Trophoblast cell (in vitro differentiated cells and primary cell): Measurements from ENCODE around the gene TOR1AIP1.

Experiments used
- DNase-seq, 2 donors: peaks; one replicate each; pipeline ENCODE4 v3.0.0-alpha.2; 2016
- H2AFZ ChIP-seq: 2 replicates; pipeline ENCODE4 v1.6.1; 2013; ENCODE audit warnings: low read length, moderate library complexity, mild to moderate bottlenecking; ENCODE audit not compliant: insufficient read depth, poor library complexity
- H2AK5ac ChIP-seq: 2 replicates; pipeline ENCODE4 v1.6.1; 2013; ENCODE audit warnings: mild to moderate bottlenecking, low read length
- H2BK120ac ChIP-seq: 2 replicates; pipeline ENCODE4 v1.6.1; 2013; ENCODE audit warnings: low read length, mild to moderate bottlenecking, moderate library complexity; ENCODE audit not compliant: insufficient read depth, poor library complexity
- H2BK12ac ChIP-seq: 2 replicates; pipeline ENCODE4 v1.6.1; 2013; ENCODE audit warnings: mild to moderate bottlenecking, low read length, moderate library complexity
- H2BK5ac ChIP-seq: 2 replicates; pipeline ENCODE4 v1.6.1; 2013; ENCODE audit warnings: low read length, low read depth, moderate library complexity, mild to moderate bottlenecking; ENCODE audit not compliant: poor library complexity
- H3K14ac ChIP-seq: 2 replicates; pipeline ENCODE4 v1.6.1; 2013; ENCODE audit warnings: mild to moderate bottlenecking, low read length
- H3K18ac ChIP-seq: 2 replicates; pipeline ENCODE4 v1.6.1; 2013; ENCODE audit warnings: mild to moderate bottlenecking, low read length
- H3K23ac ChIP-seq: 2 replicates; pipeline ENCODE4 v1.6.1; 2013; ENCODE audit warnings: low read length
- H3K27ac ChIP-seq: 2 replicates; pipeline ENCODE4 v1.5.1; 2013; ENCODE audit warnings: low read depth, mild to moderate bottlenecking, inconsistent platforms, low read length, moderate library complexity
- H3K27me3 ChIP-seq: 2 replicates; pipeline ENCODE4 v1.6.1; 2013; ENCODE audit warnings: inconsistent platforms, mild to moderate bottlenecking, low read length, moderate library complexity; ENCODE audit not compliant: insufficient read depth
- H3K36me3 ChIP-seq, 2 experiments: 1 replicate in 1 of 2; 2 replicates in 1 of 2; pipeline ENCODE4 v1.6.1; 2013; ENCODE audit warnings: low read length in 2 of 2, mild to moderate bottlenecking in 2 of 2, moderate library complexity in 1 of 2; ENCODE audit not compliant: insufficient read depth in 2 of 2, control insufficient read depth in 1 of 2
- H3K4ac ChIP-seq: 2 replicates; pipeline ENCODE4 v1.6.1; 2013; ENCODE audit warnings: low read depth, mild to moderate bottlenecking, low read length, moderate library complexity
- H3K4me1 ChIP-seq, 2 experiments: 1 replicate in 1 of 2; 2 replicates in 1 of 2; pipeline ENCODE4 v1.6.1; 2013; ENCODE audit warnings: low read length in 2 of 2, mild to moderate bottlenecking in 2 of 2, moderate library complexity in 1 of 2; ENCODE audit not compliant: insufficient read depth in 2 of 2, control insufficient read depth in 1 of 2
- H3K4me2 ChIP-seq: 2 replicates; pipeline ENCODE4 v1.6.1; 2013; ENCODE audit warnings: inconsistent platforms, mild to moderate bottlenecking, low read length, moderate library complexity
- H3K4me3 ChIP-seq: 2 replicates; pipeline ENCODE4 v1.5.1; 2013; ENCODE audit warnings: mild to moderate bottlenecking, low read depth, low read length, inconsistent platforms
- H3K79me1 ChIP-seq: one replicate; pipeline ENCODE4 v1.6.1; 2013; ENCODE audit warnings: low read length
- H3K79me2 ChIP-seq: 2 replicates; pipeline ENCODE4 v1.6.1; 2013; ENCODE audit warnings: low read length, mild to moderate bottlenecking; ENCODE audit not compliant: control insufficient read depth, insufficient read depth, poor library complexity
- H3K9ac ChIP-seq: 2 replicates; pipeline ENCODE4 v1.6.1; 2013; ENCODE audit warnings: mild to moderate bottlenecking, low read length
- H3K9me3 ChIP-seq: 2 replicates; pipeline ENCODE4 v1.6.1; 2013; ENCODE audit warnings: low read depth, mild to moderate bottlenecking, control low read depth, inconsistent platforms, low read length; ENCODE audit not compliant: insufficient read depth
- H4K12ac ChIP-seq: 2 replicates; pipeline ENCODE4 v1.6.1; 2013; ENCODE audit warnings: low read depth, mild to moderate bottlenecking, low read length, moderate library complexity
- H4K8ac ChIP-seq: 2 replicates; pipeline ENCODE4 v1.6.1; 2013; ENCODE audit warnings: low read depth, mild to moderate bottlenecking, low read length, moderate library complexity
- H4K91ac ChIP-seq: one replicate; pipeline ENCODE4 v1.6.1; 2013; ENCODE audit warnings: low read depth, mild to moderate bottlenecking, low read length, moderate library complexity
- WGBS: extraction: QIAGEN DNeasy Blood & Tissue Kit; methylation state at CpG from one replicate; pipeline ENCODE4 v1.1.7; 2013; ENCODE audit warnings: missing lambda C conversion rate; ENCODE audit not compliant: insufficient read length, insufficient coverage; ENCODE audit errors: extremely low coverage; 5-methylcytosine and 5-hydroxymethylcytosine counted together

Gene TOR1AIP1

DNA sequence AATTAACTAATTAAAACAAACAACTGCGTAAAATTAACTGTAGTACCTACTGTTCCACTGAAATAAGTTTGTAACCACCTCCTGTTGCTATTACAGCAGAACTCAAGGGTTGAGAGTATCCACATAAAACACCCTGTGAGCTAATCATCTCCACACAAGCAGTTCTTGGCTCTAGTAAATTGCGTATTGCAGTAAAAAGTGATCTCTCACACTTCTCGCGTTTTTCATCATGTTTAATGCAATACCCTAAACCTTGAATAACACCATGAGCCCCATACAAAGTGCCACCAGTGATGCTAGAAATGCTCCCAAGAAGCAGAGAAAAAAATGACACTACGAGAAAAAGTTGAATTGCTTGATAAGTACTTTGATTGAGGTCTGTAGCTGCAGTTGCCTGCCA, 43.2 kb downstream of the TOR1AIP1 start:
- Histone ChIP-seq H4K8ac (no peak overlapping the region), H3K9me3 (no peaks in the 10 kb centered on the region), H3K14ac (no peak overlapping the region), H3K4me1 (peaks cover 2% of the 10 kb centered on the region in 2 experiments), H3K23ac (no peak overlapping the region), H2BK120ac (no peak overlapping the region), H3K18ac (no peak overlapping the region), H3K4me2 (no peak overlapping the region), H2BK12ac (no peak overlapping the region), H2AK5ac (no peak overlapping the region), H3K27me3 (no peaks in the 10 kb centered on the region), H3K9ac (no peak overlapping the region), H3K79me1 (peaks cover 2% of the 10 kb centered on the region), H4K12ac (no peak overlapping the region), H3K79me2 (no peaks in the 10 kb centered on the region), H2BK5ac (no peak overlapping the region), H3K36me3 (no peaks in the 10 kb centered on the region), H2AFZ (no peak overlapping the region), H4K91ac (no peak overlapping the region), H3K4ac (no peak overlapping the region), H3K27ac (no peak overlapping the region), H3K4me3 (no peak overlapping the region)
- no CpG with 5 or more reads among the region's 5 CpGs for WGBS
- DNase-seq = no peak

DNA sequence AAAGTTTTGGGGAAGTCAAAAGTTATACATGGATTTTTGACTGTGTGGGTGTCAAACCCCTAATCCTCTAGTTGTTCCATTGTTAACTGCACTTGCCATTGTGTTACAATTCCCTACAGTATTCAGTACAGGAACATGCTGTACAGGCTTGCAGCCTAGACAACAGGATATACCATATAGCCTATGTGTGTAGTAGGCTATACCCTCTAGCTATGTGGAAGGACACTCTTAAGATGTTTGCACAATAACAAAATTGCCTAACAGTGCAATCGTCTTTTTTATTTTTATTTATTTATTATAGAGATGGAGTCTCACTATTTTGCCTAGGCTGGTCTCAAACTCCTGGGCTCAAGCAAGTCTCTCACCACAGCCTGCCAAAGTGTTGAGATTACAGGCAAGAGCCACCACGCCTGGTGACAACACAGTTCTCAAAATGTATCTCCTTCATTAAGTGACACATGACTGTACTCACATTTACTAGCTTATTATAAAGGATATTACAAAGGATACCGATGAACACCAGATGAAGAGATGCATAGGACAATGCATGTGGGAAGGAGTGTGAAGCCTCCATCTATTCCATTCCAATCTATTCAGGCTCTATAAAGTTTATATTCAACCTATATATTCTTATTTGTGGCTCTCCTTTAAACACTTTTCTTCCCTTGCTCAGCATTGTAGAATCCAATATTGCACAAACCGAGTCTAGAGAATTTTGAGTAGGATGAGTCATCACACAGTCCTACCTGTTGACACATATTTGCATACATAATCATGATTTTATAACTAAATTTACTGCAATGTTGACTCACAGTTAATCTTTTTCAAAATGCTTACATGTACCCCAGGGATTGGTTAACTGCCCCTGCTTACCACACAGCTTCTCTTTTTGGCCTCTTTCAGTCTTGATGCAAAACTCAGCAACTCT, 44.1 kb downstream of the TOR1AIP1 start:
- Histone ChIP-seq H2AK5ac (no peak overlapping the region), H3K18ac (no peak overlapping the region), H3K36me3 (no peaks in the 10 kb centered on the region), H2BK120ac (no peak overlapping the region), H2BK12ac (no peak overlapping the region), H4K12ac (no peak overlapping the region), H2AFZ (no peak overlapping the region), H3K4me2 (no peak overlapping the region), H3K23ac (no peak overlapping the region), H3K79me2 (no peaks in the 10 kb centered on the region), H3K9ac (no peak overlapping the region), H3K27ac (no peak overlapping the region), H3K4me3 (no peak overlapping the region), H3K27me3 (no peaks in the 10 kb centered on the region), H4K91ac (no peak overlapping the region), H3K14ac (no peak overlapping the region), H4K8ac (no peak overlapping the region), H2BK5ac (no peak overlapping the region), H3K4ac (no peak overlapping the region), H3K79me1 (peaks cover 2% of the 10 kb centered on the region), H3K4me1 (peaks cover 0 to 2% of the 10 kb centered on the region in 2 experiments), H3K9me3 (no peaks in the 10 kb centered on the region)
- DNase-seq = peak; percentile 37 to 89
- WGBS = no CpG with 5 or more reads among the region's 4 CpGs

DNA sequence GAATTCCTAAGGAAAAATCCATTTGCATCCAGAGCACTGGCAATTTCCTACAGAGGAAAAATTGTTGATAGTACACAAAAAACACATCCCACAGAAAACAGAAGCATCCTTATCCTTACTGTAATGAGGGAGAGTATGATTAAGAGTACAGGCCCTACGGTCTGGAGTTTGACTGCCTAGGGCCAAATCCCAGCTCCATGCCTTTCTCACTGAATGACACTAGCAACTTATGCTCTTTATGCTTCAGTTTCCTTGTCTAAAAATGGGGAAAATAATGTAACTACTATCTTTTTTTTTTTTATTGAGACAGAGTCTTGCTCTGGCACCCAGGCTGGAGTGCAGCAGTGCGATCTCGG, 44.7 kb downstream of the TOR1AIP1 start:
- H3K4me3 ChIP-seq = no peak overlapping the region
- no peak overlapping the region for H3K27ac ChIP-seq
- peaks cover 2% of the 10 kb centered on the region for H3K79me1 ChIP-seq
- H3K36me3 ChIP-seq = no peaks in the 10 kb centered on the region
- H2BK5ac ChIP-seq = no peak overlapping the region
- no peaks in the 10 kb centered on the region for H3K27me3 ChIP-seq
- no peaks in the 10 kb centered on the region for H3K9me3 ChIP-seq
- H4K12ac ChIP-seq = no peak overlapping the region
- peak; percentile 53 to 56 for DNase-seq
- no peak overlapping the region for H2BK120ac ChIP-seq
- no peak overlapping the region for H4K8ac ChIP-seq
- H2BK12ac ChIP-seq = no peak overlapping the region
- H3K14ac ChIP-seq = no peak overlapping the region
- no peak overlapping the region for H2AK5ac ChIP-seq
- H2AFZ ChIP-seq = no peak overlapping the region
- H3K9ac ChIP-seq = no peak overlapping the region
- H3K4me2 ChIP-seq = no peak overlapping the region
- H3K23ac ChIP-seq = no peak overlapping the region
- H3K79me2 ChIP-seq = no peaks in the 10 kb centered on the region
- H3K4me1 ChIP-seq = no peaks in the 10 kb centered on the region
- H3K4ac ChIP-seq = no peak overlapping the region
- H4K91ac ChIP-seq = no peak overlapping the region
- WGBS = no CpG with 5 or more reads among the region's 3 CpGs
- H3K18ac ChIP-seq = no peak overlapping the region

DNA sequence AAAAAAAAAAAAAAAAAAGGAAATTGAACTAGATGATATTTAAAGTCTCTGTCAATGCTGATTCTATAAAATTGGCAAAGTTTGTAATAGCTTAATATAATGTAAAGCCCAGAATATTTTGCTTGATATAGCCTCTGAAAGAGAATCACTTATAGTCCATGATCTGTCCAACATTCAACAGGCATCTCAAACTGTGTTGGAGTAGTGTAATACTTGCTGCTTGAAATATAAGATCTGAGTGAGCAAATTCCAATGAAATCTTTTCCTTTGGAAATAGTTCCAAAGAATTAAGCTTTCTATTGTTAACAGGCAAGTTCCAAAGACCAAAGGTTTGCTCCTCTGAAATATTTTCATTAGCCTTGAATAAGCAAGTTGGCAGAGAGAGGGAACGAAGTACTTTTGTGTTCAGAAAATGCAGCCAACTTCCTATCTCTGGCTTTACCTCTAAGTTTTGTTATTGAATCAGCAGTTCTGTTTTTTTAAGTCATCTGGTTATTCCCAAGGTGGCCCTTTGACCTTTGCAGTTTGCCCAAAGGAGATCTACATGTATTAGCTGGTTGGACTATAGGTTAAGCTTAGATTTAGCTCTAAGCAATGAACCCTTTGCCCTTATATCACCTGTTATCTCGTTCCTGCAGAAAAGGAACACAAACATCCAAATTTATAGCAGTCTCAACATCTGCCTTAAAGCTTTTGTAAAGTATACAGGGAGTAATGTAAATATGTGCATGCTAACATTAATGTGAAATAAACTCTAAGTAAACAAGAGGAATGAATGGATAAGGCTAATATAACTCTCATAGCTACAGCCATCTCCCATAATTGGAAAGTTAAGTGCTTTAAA, 48.1 kb downstream of the TOR1AIP1 start:
- H3K27me3 ChIP-seq = no peaks in the 10 kb centered on the region
- no peak overlapping the region for H2BK5ac ChIP-seq
- no peak overlapping the region for H3K4ac ChIP-seq
- WGBS = no CpG with 5 or more reads among the region's 2 CpGs
- no peak overlapping the region for H3K4me2 ChIP-seq
- H3K4me1 ChIP-seq = no peaks in the 10 kb centered on the region
- no peak overlapping the region for H4K91ac ChIP-seq
- H3K79me1 ChIP-seq = peaks cover 2% of the 10 kb centered on the region
- H2BK120ac ChIP-seq = no peak overlapping the region
- H3K18ac ChIP-seq = no peak overlapping the region
- no peak overlapping the region for H4K8ac ChIP-seq
- H3K14ac ChIP-seq = no peak overlapping the region
- no peak overlapping the region for H4K12ac ChIP-seq
- no peak overlapping the region for H2AK5ac ChIP-seq
- no peak for DNase-seq
- H3K23ac ChIP-seq = no peak overlapping the region
- H2BK12ac ChIP-seq = no peak overlapping the region
- no peak overlapping the region for H3K9ac ChIP-seq
- no peak overlapping the region for H2AFZ ChIP-seq
- H3K9me3 ChIP-seq = no peaks in the 10 kb centered on the region
- no peak overlapping the region for H3K27ac ChIP-seq
- H3K4me3 ChIP-seq = no peak overlapping the region
- no peaks in the 10 kb centered on the region for H3K79me2 ChIP-seq
- H3K36me3 ChIP-seq = no peaks in the 10 kb centered on the region
